Measurements from ENCODE around the gene TM2D3.

Gene TM2D3

GRCh38 chr15:101652098-101652785, at the start of gene TM2D3:
Gene TM2D3 (minus strand): TSS chr15:101652381. CDS start chr15:101652361, 20 bp downstream.
- DNase-seq (ENCODE audit: extremely low spot score, insufficient read length, low read depth), result peak; percentile 86
- FAIRE-seq, result peak; percentile 90

DNA sequence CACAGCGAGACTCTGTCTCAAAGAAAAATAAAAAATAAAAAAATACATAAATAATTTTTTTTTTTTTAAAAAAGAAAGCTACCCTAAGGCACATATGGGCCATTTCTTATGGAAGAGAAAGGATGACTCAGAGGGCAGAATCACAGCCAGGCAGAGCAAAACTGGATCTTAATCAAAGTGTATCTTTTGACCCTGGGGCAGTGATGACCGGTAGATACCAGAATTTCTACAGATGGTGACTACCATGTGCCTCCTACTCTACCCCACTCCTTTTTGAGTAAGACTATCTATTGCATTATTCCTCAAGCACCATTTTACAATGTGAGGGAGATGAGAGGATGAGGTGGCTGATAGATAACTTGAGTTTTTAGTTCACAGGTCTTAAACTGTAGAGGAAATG, 46.1 kb upstream of the TM2D3 start:
- no peak for FAIRE-seq
- DNase-seq (ENCODE audit: extremely low spot score, insufficient read length, low read depth), result no peak

DNA sequence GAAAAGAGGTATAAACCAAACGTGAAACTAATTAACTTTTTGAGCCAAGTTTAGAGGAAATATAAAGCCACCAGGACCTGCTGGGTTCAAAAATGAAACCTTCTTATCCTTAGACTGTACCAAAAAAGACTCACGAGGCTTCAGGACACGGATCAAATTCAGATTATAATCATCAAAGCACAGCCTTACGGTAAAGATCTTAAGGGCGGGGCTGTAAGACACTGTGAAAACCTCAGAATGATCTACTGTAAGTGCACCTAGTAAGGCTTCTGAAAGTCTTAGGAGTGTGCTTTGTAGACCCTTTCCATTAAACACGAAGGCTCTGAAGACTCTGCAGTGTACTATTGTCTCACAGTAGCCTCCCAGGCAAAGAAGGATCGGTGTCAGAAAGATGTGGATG, 45.3 kb upstream of the TM2D3 start:
- DNase-seq (ENCODE audit: extremely low spot score, insufficient read length, low read depth) (no peak), FAIRE-seq (no peak)

DNA sequence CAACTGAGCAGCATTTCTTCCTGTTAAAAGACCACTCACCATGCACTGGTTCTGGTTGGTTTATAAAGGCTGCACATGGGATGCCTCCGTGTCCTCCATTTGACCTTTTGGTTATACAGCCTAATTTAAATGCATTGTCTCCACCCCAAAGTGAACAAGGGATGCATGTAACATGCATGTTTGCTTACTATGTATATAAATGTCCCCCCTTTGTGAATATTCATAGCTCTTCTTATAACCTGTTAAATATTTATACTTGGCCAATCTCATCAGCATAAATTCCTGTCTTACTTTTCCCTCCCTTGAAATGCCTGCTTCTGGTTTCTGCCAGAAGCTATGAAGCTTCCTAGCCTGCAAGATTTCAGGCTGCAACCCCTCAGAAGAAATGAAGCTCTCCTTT, 44.6 kb upstream of the TM2D3 start:
- FAIRE-seq, result no peak
- DNase-seq (ENCODE audit: extremely low spot score, insufficient read length, low read depth), result no peak

DNA sequence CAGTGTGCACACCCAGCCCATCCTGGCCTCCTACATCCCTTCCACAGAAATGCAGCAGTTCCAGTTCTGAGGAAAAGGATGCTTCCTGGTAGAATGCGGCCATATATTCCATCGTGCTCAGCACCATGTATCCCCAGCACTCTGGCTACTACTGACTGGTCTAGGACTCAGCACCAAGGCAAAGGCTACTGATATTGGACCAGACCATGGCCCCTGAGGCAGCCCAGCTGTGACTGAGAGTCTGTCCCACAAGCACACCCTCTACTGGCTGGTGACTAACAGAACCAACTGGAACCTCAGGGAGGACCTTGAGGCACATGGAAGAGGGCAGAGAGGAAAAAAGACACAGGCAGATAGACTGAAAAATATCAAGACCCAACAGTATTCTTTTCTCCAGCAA, 42.1 kb upstream of the TM2D3 start:
- no peak for FAIRE-seq
- no peak for DNase-seq (ENCODE audit: extremely low spot score, insufficient read length, low read depth)

DNA sequence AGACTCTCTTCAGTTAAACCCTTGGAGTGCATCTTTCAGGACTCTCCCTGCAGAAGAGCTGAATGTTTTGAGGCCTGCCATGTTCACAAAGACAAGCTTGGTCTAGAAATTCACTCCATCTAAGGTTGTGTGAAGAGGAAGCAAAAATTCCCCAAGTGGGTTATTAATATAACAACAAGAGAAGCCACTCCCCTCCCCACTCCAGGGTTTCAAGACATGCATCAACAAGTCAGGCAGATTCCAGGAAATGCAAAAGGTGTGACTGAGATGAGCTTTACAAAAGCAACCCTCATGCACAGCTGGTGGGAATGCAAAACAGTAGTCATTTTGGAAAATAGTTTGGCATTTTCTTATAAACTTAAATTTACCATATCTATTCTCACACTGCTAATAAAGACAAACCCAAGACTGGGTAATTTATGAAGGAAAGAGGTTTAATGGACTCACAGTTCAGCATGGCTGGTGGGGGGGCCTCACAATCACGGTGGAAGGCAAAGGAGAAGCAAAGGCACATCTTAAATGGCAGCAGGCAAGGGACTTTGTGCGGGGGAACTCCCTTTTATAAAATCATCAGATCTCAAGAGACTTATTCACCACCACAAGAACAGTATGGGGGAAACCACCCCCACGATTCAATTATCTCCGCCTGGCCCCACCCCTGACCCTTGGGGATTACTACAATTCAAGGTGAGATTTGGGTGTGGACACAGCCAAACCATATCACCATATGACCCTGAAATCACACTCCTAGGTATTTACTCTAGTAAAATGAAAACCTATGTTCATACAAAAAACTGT, 40.8 kb upstream of the TM2D3 start:
- no peak for DNase-seq (ENCODE audit: extremely low spot score, insufficient read length, low read depth)
- no peak for FAIRE-seq

- no peak for FAIRE-seq
These were observed 37.7 kb upstream of the TM2D3 start for GRCh38 chr15:101689901-101690300.

GRCh38 chr15:101686718-101687117, 34.5 kb upstream of the TM2D3 start:
- FAIRE-seq (no peak), DNase-seq (ENCODE audit: extremely low spot score, insufficient read length, low read depth) (no peak)

More at GRCh38 chr15:101689901-101690300, 37.7 kb upstream of the TM2D3 start:
- DNase-seq (ENCODE audit: extremely low spot score, insufficient read length, low read depth), result no peak

DNA sequence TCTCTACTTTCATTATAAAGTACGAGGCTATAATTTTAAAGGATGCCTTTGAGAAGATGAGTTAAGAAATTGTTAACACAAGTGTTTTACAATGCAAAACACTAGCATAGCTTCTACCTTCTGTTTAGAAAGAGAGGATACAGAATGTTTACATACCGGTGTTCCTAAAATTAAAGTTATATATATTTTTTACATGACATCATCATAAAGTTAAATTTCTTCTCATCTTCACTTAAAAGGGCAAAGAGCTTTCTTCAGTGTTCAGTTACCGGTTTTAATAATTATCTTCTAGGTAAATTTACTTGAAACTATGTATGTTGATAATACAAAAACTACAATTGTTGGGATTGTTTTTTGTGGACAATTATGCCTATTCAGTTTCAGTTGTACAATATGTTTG, 32.7 kb upstream of the TM2D3 start:
- FAIRE-seq (no peak), DNase-seq (ENCODE audit: extremely low spot score, insufficient read length, low read depth) (no peak)

DNA sequence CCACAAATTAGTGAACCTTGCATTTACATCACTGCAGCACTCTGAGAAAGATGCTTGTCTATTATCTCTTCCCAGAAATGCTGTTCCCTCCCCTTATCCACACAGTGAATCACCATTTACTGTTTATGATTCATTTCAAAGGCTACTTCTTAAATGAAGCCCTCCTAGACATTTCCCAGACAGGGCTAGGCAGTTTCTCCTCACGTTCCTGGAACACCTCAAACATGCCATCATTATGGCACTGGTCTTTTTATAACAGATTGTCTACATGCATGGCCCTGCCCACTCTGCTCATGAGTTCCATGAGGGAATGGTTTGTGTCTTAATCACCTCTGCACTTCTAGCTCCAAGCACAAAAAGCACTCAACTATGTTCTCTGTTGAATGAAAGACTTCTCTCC, 32.2 kb upstream of the TM2D3 start:
- DNase-seq (ENCODE audit: extremely low spot score, insufficient read length, low read depth), result no peak
- no peak for FAIRE-seq

DNA sequence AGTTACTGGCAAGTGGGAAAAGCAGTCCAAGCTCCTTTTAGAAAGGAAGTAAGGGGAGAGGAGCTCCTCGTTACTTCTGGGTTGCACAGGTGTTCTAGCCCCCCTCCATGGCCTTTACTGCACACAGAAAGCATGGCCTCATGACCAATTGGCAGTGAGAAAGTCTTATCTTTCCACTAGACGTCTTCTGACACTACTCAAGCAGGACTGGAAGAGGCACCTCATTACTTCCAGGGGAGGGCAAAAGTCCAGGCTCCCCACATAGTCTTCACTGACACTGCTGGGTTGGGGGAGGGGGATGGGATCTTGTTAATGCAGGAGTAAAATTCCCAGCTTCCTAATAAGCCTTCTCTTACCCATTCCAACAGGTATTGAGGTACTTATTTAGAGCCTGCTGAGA, 27.6 kb upstream of the TM2D3 start:
- FAIRE-seq, result no peak

DNA sequence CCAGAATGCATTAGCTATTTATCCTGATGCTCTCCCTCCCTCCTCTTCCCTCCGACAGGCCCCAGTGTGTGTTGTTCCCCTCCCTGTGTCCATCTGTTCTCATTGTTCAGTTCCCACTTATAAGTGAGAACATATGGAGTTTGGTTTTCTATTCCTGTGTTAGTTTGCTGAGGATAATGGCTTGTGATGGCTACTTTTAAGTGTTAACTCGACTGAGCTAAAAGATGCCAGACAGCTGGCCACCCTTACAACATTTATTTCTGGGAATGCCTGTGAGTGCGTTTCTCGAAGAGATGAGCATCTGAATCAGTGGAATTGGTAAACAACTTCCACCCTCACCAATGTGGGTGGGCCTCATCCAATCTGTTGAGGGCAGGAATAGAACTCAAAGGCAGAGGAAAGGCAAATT, 24.7 kb upstream of the TM2D3 start:
- DNase-seq (ENCODE audit: extremely low spot score, insufficient read length, low read depth) (no peak), FAIRE-seq (no peak)

More for the DNA sequence above, 27.6 kb upstream of the TM2D3 start:
- DNase-seq (ENCODE audit: extremely low spot score, insufficient read length, low read depth), result no peak

DNA sequence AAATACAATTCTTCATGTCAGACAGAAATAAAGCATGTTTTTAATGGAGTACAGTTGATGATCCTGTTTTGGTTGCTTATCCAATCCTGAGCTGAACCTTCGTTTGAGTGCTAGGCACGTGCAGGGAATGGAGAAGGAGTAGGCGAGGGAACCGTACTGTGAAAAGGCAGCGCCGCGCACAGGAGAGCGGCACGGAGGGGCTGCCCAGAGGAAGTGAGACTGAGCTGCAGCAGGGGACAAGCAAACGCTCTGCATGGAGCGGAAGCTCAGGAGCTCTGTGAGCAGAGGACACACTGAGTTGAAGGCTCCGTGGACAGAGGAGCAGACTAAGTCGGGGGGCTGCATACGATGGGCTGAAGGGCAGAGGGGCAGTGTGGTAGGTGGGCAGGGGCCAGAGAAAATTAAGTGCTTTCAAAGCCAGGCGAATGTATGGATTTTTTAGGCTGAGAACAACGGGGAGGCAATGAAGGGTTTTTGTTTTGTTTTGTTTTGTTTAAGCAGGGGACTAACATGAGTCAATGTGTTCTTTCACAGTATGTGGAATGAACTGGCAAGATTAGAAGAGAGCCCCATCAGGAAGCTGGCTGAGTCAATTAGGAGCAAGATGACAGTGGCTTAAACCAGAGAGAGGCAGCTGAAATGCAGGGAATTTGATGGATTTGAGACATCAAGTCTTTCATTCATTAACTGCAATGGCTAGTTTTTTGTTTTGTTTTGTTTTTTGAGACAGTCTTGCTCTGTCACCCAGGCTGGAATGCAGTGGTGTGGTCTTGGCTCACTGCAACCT, 23.8 kb upstream of the TM2D3 start:
- peak; percentile 29 for DNase-seq (ENCODE audit: extremely low spot score, insufficient read length, low read depth)

GRCh38 chr15:101675015-101675414, 22.8 kb upstream of the TM2D3 start:
- FAIRE-seq, result no peak
- DNase-seq (ENCODE audit: extremely low spot score, insufficient read length, low read depth), result no peak

More for the DNA sequence above, 23.8 kb upstream of the TM2D3 start:
- peak; percentile 59 for FAIRE-seq

DNA sequence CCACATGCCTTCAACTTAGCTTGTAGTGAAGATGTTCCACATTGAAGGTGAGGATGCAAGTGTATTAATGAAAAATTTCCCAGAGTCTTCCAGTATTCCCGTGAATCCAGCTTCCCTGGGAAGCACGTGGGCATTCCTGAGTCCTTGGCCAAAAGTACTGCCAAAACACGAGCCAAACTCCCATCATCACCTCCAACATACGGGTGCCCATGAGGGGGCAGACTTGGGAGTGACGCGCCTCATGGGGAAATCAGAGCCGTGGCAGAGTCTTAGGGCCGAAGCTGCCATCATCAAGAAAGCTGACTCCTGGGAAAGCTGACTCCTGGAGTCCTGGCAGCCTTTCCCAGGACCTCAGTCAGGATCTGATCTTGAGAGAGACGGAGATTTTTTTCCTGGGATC, 20.1 kb upstream of the TM2D3 start:
- no peak for DNase-seq (ENCODE audit: extremely low spot score, insufficient read length, low read depth)
- FAIRE-seq, result no peak

GRCh38 chr15:101669744-101670143, 17.6 kb upstream of the TM2D3 start:
- DNase-seq (ENCODE audit: extremely low spot score, insufficient read length, low read depth) (no peak), FAIRE-seq (no peak)

DNA sequence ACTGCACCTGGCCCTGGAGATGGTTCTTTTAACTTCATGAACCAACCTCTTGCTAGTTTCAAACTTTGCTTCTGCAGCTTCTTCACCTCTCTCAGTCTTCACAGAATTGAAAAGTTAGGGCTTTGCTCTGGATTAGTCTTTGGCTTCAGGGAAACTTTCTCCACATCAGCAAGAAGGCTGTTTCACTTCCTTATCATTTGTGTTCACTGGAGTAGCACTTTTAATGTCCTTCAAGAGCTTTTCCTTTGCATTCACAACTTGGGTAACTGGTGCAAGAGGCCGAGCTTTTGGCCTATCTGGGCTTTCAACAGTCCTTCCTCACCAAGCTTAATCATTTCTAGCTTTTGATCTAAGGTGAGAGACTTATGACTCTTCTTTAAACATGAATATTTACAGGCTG, 15.7 kb upstream of the TM2D3 start:
- no peak for FAIRE-seq
- no peak for DNase-seq (ENCODE audit: extremely low spot score, insufficient read length, low read depth)

- no peak for FAIRE-seq
These were observed 12.2 kb upstream of the TM2D3 start for GRCh38 chr15:101664303-101664913.

GRCh38 chr15:101662203-101662602, 10.0 kb upstream of the TM2D3 start:
- no peak for DNase-seq (ENCODE audit: extremely low spot score, insufficient read length, low read depth)
- no peak for FAIRE-seq

More at GRCh38 chr15:101664303-101664913, 12.2 kb upstream of the TM2D3 start:
- DNase-seq (ENCODE audit: extremely low spot score, insufficient read length, low read depth), result no peak

DNA sequence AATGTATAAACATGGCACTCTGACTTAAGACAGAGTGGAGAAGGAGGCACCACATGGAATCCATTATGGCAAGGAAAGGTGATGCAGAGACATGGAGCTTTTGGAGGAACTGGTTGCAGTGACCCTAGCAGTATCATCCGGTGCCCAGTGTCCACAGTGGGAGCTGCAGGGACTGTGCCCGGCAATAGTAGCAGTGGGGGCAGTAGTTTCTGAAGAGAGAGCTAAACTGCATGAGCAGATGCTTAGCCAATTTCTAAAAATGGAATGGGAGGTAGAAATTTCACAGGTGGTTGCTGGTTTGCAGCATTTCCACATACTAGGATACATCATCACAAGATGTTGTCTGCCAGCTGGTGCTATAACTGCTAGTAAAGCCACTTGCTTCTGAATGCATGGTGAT, 7.8 kb upstream of the TM2D3 start:
- FAIRE-seq (no peak), DNase-seq (ENCODE audit: extremely low spot score, insufficient read length, low read depth) (no peak)
